ENCODE measurements around the gene FAM169A.
"Not testable (repeated sequence)": the region's sequence is repeated elsewhere in the genome, so short reads cannot be mapped to it uniquely, and the experiment has no call there.

DNA sequence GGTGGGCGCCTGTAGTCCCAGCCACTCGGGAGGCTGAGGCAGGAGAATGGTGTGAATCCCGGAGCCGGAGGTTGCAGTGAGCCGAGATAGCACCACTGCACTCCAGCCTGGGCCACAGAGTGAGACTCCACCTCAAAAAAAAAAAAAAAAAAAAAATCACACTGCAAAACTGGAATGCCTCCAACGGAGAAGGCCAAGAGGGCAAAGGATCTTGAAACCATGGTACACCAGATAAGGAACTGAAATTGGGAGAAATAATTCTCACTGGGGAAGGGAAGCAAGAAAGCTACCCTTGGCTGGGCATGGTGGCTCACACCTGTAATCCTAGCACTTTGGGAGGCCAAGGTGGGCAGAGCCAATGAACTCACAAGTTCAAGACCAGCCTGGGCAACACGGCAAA, 9.2 kb downstream of the FAM169A start:
- TF ChIP-seq, protein P1, sequence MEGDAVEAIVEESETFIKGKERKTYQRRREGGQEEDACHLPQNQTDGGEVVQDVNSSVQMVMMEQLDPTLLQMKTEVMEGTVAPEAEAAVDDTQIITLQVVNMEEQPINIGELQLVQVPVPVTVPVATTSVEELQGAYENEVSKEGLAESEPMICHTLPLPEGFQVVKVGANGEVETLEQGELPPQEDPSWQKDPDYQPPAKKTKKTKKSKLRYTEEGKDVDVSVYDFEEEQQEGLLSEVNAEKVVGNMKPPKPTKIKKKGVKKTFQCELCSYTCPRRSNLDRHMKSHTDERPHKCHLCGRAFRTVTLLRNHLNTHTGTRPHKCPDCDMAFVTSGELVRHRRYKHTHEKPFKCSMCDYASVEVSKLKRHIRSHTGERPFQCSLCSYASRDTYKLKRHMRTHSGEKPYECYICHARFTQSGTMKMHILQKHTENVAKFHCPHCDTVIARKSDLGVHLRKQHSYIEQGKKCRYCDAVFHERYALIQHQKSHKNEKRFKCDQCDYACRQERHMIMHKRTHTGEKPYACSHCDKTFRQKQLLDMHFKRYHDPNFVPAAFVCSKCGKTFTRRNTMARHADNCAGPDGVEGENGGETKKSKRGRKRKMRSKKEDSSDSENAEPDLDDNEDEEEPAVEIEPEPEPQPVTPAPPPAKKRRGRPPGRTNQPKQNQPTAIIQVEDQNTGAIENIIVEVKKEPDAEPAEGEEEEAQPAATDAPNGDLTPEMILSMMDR (IDR thresholded peaks at IDR 0.05; ENCODE audit: insufficient read depth, low read depth, low read length) = not testable (repeated sequence)
- not testable (repeated sequence) for TF ChIP-seq EZH2 (IDR thresholded peaks at IDR 0.05; ENCODE audit: insufficient read depth, low read length)

All from astrocyte (in vitro differentiated cells and primary cell).